Measurements from ENCODE around the gene TXNL4B.

The TXNL4B gene

DNA sequence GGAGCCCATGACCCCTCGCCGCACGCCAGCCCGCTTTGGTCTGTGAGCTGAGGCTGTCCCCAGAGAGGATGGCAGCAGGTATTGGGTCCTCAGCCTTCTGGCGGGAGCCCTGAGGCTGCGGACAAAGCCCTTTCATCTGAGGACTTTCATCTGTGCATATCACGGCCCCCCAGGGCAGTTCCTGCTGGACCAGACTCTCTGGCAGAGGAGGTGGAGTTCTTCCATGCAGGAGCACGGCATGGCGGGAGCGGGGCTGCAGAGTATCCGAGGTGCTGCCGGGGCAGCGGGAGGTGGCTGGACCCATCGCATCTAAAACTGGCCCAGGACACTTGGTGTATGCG, 19.0 kb upstream of the TXNL4B start:
- TF ChIP-seq, protein P1, sequence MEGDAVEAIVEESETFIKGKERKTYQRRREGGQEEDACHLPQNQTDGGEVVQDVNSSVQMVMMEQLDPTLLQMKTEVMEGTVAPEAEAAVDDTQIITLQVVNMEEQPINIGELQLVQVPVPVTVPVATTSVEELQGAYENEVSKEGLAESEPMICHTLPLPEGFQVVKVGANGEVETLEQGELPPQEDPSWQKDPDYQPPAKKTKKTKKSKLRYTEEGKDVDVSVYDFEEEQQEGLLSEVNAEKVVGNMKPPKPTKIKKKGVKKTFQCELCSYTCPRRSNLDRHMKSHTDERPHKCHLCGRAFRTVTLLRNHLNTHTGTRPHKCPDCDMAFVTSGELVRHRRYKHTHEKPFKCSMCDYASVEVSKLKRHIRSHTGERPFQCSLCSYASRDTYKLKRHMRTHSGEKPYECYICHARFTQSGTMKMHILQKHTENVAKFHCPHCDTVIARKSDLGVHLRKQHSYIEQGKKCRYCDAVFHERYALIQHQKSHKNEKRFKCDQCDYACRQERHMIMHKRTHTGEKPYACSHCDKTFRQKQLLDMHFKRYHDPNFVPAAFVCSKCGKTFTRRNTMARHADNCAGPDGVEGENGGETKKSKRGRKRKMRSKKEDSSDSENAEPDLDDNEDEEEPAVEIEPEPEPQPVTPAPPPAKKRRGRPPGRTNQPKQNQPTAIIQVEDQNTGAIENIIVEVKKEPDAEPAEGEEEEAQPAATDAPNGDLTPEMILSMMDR (IDR thresholded peaks at IDR 0.05; ENCODE audit: low read depth, low read length): no peak
- no peak for DNase-seq (ENCODE audit: extremely low read depth, low read depth)

DNA sequence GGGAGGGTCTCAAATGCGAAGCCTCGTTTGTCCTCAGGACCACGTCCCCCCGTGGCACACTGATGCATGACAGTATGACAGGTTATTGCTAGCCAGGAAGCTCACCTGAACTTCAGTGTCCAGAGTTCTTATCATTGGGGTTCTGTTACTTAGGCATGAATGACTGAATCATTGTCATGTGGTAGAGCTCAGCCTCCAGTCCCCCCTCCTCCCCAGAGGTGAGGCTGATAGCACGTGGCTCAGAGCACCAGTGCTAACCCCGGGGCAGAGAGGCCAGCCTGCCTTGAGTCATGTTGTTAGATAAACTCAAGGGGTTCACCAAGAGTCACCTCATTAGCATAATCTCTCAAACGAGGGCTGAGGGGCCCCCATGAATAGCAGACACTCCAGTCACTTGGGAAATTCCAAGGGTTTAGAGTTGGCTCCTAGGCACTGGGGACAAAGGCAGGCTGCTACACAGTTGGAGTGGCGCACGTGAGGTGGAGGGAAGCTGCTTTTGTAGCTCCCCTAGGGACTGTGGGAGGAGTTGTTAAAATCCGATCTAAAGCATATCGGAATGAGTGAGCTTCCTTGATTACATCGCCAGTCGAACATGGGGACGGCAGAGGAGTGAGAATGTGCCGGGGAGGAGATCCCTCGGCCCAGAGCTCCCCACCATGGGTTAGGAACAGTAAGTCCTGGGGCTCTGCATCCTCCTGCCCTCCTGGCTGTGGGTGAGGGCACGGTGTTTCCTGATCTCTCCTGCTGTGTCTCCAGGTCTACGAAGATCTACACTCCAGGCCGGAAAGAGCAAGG, 18.4 kb upstream of the TXNL4B start:
- TF ChIP-seq, protein P1 (IDR thresholded peaks at IDR 0.05; ENCODE audit: low read depth, low read length): no peak
- DNase-seq (ENCODE audit: extremely low read depth, low read depth): no peak

DNA sequence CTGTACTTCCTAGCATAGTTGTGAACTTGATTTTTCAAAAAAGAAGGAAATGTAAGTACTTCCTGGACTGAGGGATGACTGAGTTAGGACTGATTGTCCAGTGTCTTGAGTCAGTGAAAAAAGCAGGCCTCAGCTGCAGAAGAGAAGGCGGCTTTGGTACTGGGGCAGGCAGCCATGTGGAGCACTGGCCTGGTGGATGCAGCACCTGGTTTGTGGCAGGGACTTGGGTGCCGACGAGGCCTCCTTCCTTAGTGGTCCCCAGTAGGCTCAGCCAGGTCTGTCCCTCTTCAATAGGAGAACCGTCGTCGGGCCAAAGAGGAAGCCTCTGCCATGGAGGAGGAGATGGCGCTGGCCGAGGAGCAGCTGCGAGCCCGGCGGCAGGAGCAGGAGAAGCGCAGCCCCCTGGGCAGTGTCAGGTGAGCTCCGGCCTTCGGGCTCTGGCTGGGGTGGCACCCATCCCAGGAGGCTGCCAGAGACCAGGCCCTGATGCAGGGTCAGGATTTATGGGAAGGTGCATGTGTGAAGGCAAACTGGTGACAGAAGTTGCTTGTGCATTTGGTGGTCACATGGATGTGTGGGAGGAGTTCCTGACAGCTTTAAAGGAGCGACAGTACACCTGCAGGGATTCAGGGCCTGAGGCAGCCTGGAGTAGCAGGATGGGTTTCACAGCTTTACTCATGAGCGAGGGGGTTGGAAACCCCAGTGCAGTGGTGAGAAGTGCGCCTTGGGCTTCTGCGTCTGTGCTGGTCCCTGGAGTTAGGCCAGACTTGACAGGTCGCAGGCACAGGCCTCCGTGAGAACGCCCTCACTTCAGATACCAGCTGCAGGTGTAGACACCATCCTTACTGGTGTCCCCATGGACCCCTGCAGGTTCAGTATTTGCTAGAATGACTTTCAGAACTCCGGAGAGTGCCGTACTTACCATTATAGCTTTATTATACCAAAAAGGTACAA, 17.5 kb upstream of the TXNL4B start:
- DNase-seq (ENCODE audit: extremely low read depth, low read depth): no peak
- TF ChIP-seq, protein P1 (IDR thresholded peaks at IDR 0.05; ENCODE audit: low read depth, low read length): no peak

DNA sequence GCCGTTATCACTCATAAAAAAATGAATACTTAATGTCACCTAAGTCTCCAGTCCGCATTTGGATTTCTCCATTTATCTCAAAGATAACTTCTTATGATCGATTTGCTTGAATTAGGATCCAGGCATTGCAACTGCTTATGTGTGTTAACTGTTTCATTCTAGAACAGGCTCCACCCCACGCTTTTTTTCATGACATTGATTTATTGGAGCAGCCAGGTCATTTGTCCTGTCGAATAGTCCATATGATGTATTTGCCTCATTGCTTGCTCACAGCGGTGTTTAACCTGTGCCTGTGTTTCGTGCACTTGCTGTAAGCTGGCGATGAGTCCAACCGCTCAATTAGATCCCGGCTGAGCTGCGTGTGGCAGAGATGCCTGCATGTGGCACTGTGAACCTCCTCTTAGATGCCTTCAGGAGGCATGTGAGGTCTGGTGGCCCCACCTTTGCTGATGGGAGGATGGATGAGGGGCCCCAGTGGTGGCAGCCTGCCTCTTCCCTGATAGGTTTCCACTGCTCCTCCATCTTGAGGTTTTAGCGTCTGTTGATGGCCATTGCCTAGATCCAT, 16.6 kb upstream of the TXNL4B start:
- DNase-seq (ENCODE audit: extremely low read depth, low read depth): no peak
- TF ChIP-seq, protein P1 (IDR thresholded peaks at IDR 0.05; ENCODE audit: low read depth, low read length): no peak

DNA sequence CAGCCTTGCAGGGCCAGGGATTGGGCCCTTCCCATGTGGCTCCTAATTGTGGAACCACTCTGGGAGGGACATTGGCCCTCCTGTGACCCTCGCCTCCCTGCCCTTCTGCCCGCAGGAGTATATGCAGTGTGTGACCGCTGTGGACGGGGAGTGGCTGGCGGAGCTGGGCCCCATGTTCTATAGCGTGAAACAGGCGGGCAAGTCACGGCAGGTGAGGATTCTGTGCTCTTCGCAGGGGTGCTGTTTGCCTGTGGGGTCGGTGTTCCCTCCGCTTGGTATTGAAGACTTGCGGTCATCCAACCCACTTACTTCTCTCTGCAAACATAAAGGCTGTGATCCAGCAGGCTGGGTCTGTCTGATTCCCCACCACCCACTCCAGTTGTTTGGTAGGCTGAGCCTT, 15.9 kb upstream of the TXNL4B start:
- TF ChIP-seq, protein P1 (IDR thresholded peaks at IDR 0.05; ENCODE audit: low read depth, low read length): no peak
- DNase-seq (ENCODE audit: extremely low read depth, low read depth): no peak

DNA sequence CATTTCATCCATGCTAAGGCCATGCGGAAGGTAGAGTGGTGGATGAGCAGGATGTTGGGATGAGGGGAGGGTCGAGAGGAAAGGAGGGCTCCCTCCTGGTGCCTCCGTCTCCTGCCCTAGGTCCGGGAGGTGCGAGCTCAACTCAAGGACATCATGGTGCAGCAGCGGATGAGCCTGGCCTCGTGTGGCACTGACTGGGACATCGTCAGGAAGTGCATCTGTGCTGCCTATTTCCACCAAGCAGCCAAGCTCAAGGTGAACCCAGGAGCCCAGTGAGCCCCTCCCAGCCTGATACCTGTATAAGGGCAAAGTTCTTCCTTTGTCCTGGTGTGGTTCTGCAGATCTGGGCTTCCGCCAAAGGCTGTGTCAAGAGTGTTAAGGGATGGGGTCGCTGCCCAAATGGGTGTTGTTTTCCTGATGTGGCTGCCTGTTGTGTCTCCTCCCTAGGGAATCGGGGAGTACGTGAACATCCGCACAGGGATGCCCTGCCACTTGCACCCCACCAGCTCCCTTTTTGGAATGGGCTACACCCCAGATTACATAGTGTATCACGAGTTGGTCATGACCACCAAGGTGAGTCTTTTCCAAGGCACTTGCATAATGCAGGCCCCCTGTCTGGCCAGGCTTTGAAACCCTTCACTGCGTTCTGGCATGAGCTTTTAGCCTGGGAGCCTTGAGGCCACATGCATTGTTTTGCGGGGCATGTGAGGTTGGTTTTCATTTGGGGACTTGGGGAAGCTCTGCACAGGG, 15.1 kb upstream of the TXNL4B start:
- DNase-seq (ENCODE audit: extremely low read depth, low read depth): no peak
- TF ChIP-seq, protein P1 (IDR thresholded peaks at IDR 0.05; ENCODE audit: low read depth, low read length): no peak

All from AG09319 (cell line).